CD8-positive, alpha-beta memory T cell (primary cell): ENCODE results near the gene HRNR. TPM values are rescaled to one million over a fixed set of nuclear protein-coding genes. Genes with fewer than 3 reads are reported as not detected.

Experiments used
- CTCF ChIA-PET: fragments of 350-600 bp; sonication (Branson Sonifier 250); formaldehyde crosslinking; loops from one replicate; lab custom pipeline; 2021; ENCODE audit warnings: antibody characterized with exemption; lab: Charles Lee
- POLR2A ChIA-PET: fragments of 350-600 bp; sonication (Branson Sonifier 250); formaldehyde crosslinking; loops from one replicate; lab custom pipeline; 2021; ENCODE audit warnings: antibody characterized with exemption; lab: Charles Lee
- DNase-seq, 5 donors: peaks; one replicate each; pipeline versions ENCODE4 v3.0.0 to v3.0.0-alpha.2; 2020 to 2022; ENCODE audit warnings: mixed read lengths in 1 of 5
- H3K27ac ChIP-seq: one replicate; pipeline ENCODE4 v1.7.0; 2013; ENCODE audit warnings: low read depth, mild to moderate bottlenecking, low read length, moderate library complexity
- H3K27me3 ChIP-seq: 2 replicates; pipeline ENCODE4 v1.7.0; 2013; ENCODE audit warnings: low read length, mild to moderate bottlenecking; ENCODE audit not compliant: insufficient read depth, poor library complexity, severe bottlenecking
- H3K36me3 ChIP-seq: 2 replicates; pipeline ENCODE4 v1.7.0; 2013; ENCODE audit warnings: mild to moderate bottlenecking, low read length, moderate library complexity; ENCODE audit not compliant: insufficient read depth
- H3K4me1 ChIP-seq: 2 replicates; pipeline ENCODE4 v1.7.0; 2013; ENCODE audit warnings: mild to moderate bottlenecking, low read length, moderate library complexity; ENCODE audit not compliant: insufficient read depth
- H3K4me3 ChIP-seq: 2 replicates; pipeline ENCODE4 v1.7.0; 2013; ENCODE audit warnings: mild to moderate bottlenecking, low read length
- H3K9me3 ChIP-seq: 2 replicates; pipeline ENCODE4 v1.7.0; 2013; ENCODE audit warnings: mild to moderate bottlenecking, low read length
- H3K27ac Mint-ChIP-seq, 8 donors: one replicate each; pipeline ENCODE4 v1.8.0; 2020 to 2021; ENCODE audit warnings: mixed read lengths in 8 of 8, mild to moderate bottlenecking in 6 of 8, inconsistent platforms in 3 of 8, moderate library complexity in 3 of 8
- H3K27me3 Mint-ChIP-seq, 2 donors: one replicate each; pipeline ENCODE4 v1.8.0; 2020 to 2021; ENCODE audit warnings: mixed read lengths in 2 of 2, mild to moderate bottlenecking in 1 of 2, moderate library complexity in 1 of 2
- H3K36me3 Mint-ChIP-seq, 3 donors: one replicate each; pipeline ENCODE4 v1.8.0; 2020 to 2021; ENCODE audit warnings: mixed read lengths in 3 of 3, inconsistent platforms in 1 of 3, mild to moderate bottlenecking in 1 of 3
- H3K4me1 Mint-ChIP-seq, 3 donors: one replicate each; pipeline ENCODE4 v1.8.0; 2020 to 2021; ENCODE audit warnings: mixed read lengths in 3 of 3, inconsistent platforms in 1 of 3, mild to moderate bottlenecking in 1 of 3
- H3K4me3 Mint-ChIP-seq, 7 donors: one replicate each; pipeline ENCODE4 v1.8.0; 2020 to 2021; ENCODE audit warnings: mixed read lengths in 7 of 7, mild to moderate bottlenecking in 6 of 7, moderate library complexity in 4 of 7, inconsistent platforms in 2 of 7
- H3K9me3 Mint-ChIP-seq, 5 donors: one replicate each; pipeline ENCODE4 v1.8.0; 2020 to 2022; ENCODE audit warnings: mixed read lengths in 5 of 5, mild to moderate bottlenecking in 3 of 5, moderate library complexity in 2 of 5, inconsistent platforms in 1 of 5
- polyA plus RNA-seq: library from polyadenylated mRNA; unstranded; fragments of 300-500 nt; fragmentation: Illumina TruSeq; gene quantifications from one replicate; pipeline ENCODE4 v1.2.3, GENCODE V29; 2021
- total RNA-seq, 2 experiments: library from RNA; stranded (reverse); gene quantifications; one replicate each; pipeline ENCODE4 v1.2.3, GENCODE V29; 2021

Gene HRNR
- total and polyA plus RNA-seq, 3 experiments from 2014 or later = not detected

- H3K9me3 ChIP-seq = no peaks in the 10 kb centered on the region
- no peak for DNase-seq
- H3K27me3 ChIP-seq = no peaks in the 10 kb centered on the region
- Mint-ChIP-seq H3K4me3 (peak overlapping the region in 1 of 7 donors; percentile 32), H3K4me1 (peaks cover 5 to 15% (median 10%) of the 10 kb centered on the region in 3 donors), H3K27me3 (peaks cover 3 to 9% of the 10 kb centered on the region in 2 donors), H3K9me3 (no peaks in the 10 kb centered on the region), H3K36me3 (no peaks in the 10 kb centered on the region), H3K27ac (no peak overlapping the region)
- peaks cover 5% of the 10 kb centered on the region for H3K4me1 ChIP-seq
- POLR2A ChIA-PET = no interaction called here
- no peak overlapping the region for H3K27ac ChIP-seq
- CTCF ChIA-PET = interaction anchor here (1.1 to 9.2 kb wide), 13 partner anchors 12 to 281 kb away, joined by 3 to 146 read pairs (median 4); no protein-coding TSS in a partner anchor
- H3K36me3 ChIP-seq = no peaks in the 10 kb centered on the region
- no peak overlapping the region for H3K4me3 ChIP-seq
Observed at GRCh38 chr1:152186556-152187285, 37.3 kb downstream of the HRNR start.

- peak in 4 of 5 donors; percentile 14 to 64 (median 42) for DNase-seq
- peaks cover 5 to 15% (median 10%) of the 10 kb centered on the region in 3 donors for H3K4me1 Mint-ChIP-seq
- peak overlapping the region in 3 of 8 donors; percentile 26 to 58 (median 48) for H3K27ac Mint-ChIP-seq
- CTCF ChIA-PET = interaction anchor here (0.7 to 9.2 kb wide), 16 partner anchors 9 to 282 kb away, joined by 3 to 146 read pairs (median 5); no protein-coding TSS in a partner anchor
- POLR2A ChIA-PET = no interaction called here
- H3K4me1 ChIP-seq = peaks cover 5% of the 10 kb centered on the region
- H3K9me3 ChIP-seq = no peaks in the 10 kb centered on the region
- no peak overlapping the region for H3K27ac ChIP-seq
- H3K36me3 ChIP-seq = no peaks in the 10 kb centered on the region
- H3K9me3 Mint-ChIP-seq = no peaks in the 10 kb centered on the region
- H3K4me3 Mint-ChIP-seq = no peak overlapping the region
- no peaks in the 10 kb centered on the region for H3K36me3 Mint-ChIP-seq
- no peaks in the 10 kb centered on the region for H3K27me3 ChIP-seq
- peaks cover 1 to 9% of the 10 kb centered on the region in 2 donors for H3K27me3 Mint-ChIP-seq
- H3K4me3 ChIP-seq = no peak overlapping the region
Observed at GRCh38 chr1:152185544-152186391, 38.2 kb downstream of the HRNR start.

- Histone ChIP-seq H3K4me3 (no peak overlapping the region), H3K27ac (no peak overlapping the region), H3K27me3 (no peaks in the 10 kb centered on the region), H3K36me3 (no peaks in the 10 kb centered on the region), H3K4me1 (no peaks in the 10 kb centered on the region), H3K9me3 (no peaks in the 10 kb centered on the region)
- H3K27ac Mint-ChIP-seq = no peak overlapping the region
- no peaks in the 10 kb centered on the region for H3K9me3 Mint-ChIP-seq
- H3K4me1 Mint-ChIP-seq = peaks cover 0 to 7% (median 4%) of the 10 kb centered on the region in 3 donors
- no peak for DNase-seq
- no peak overlapping the region for H3K4me3 Mint-ChIP-seq
- peaks cover 2 to 9% of the 10 kb centered on the region in 2 donors for H3K27me3 Mint-ChIP-seq
- ChIA-PET CTCF (interaction anchor here (1.0 to 9.2 kb wide), 4 partner anchors 8 to 276 kb away, joined by 3 to 146 read pairs (median 76); no protein-coding TSS in a partner anchor), POLR2A (no interaction called here)
- H3K36me3 Mint-ChIP-seq = no peaks in the 10 kb centered on the region
Observed at GRCh38 chr1:152182944-152183361, 41.0 kb downstream of the HRNR start.

GRCh38 chr1:152182431-152182830 is 41.6 kb downstream of the HRNR start:
- Histone ChIP-seq H3K4me3 (no peak overlapping the region), H3K36me3 (no peaks in the 10 kb centered on the region), H3K27me3 (no peaks in the 10 kb centered on the region), H3K27ac (no peak overlapping the region), H3K4me1 (no peaks in the 10 kb centered on the region), H3K9me3 (no peaks in the 10 kb centered on the region)
- Mint-ChIP-seq H3K4me1 (peaks cover 0 to 7% (median 4%) of the 10 kb centered on the region in 3 donors), H3K27ac (no peak overlapping the region), H3K9me3 (no peaks in the 10 kb centered on the region), H3K36me3 (no peaks in the 10 kb centered on the region), H3K27me3 (peaks cover 4 to 10% of the 10 kb centered on the region in 2 donors), H3K4me3 (no peak overlapping the region)
- CTCF ChIA-PET = interaction anchor here (1.0 to 9.2 kb wide), 3 partner anchors 132 to 276 kb away, joined by 3 to 146 read pairs (median 143); no protein-coding TSS in a partner anchor
- POLR2A ChIA-PET = no interaction called here
- no peak for DNase-seq

GRCh38 chr1:152179566-152179965 is 44.4 kb downstream of the HRNR start:
- H3K27ac Mint-ChIP-seq = peak overlapping the region in 1 of 8 donors; percentile 7
- ChIA-PET CTCF (interaction anchor here (1.3 kb wide), 1 partner anchor 281 kb away, joined by 3 read pairs; no protein-coding TSS in a partner anchor), POLR2A (no interaction called here)
- H3K9me3 Mint-ChIP-seq = peaks cover 0 to 3% (median 0%) of the 10 kb centered on the region in 5 donors
- Histone ChIP-seq H3K36me3 (no peaks in the 10 kb centered on the region), H3K27ac (no peak overlapping the region), H3K9me3 (no peaks in the 10 kb centered on the region), H3K4me3 (no peak overlapping the region), H3K27me3 (no peaks in the 10 kb centered on the region), H3K4me1 (no peaks in the 10 kb centered on the region)
- H3K4me1 Mint-ChIP-seq = no peaks in the 10 kb centered on the region
- no peaks in the 10 kb centered on the region for H3K36me3 Mint-ChIP-seq
- H3K4me3 Mint-ChIP-seq = no peak overlapping the region
- DNase-seq = no peak
- H3K27me3 Mint-ChIP-seq = peaks cover 4 to 23% of the 10 kb centered on the region in 2 donors

GRCh38 chr1:152170287-152170905 is 53.6 kb downstream of the HRNR start:
- Histone ChIP-seq H3K4me1 (no peaks in the 10 kb centered on the region), H3K27me3 (no peaks in the 10 kb centered on the region), H3K9me3 (no peaks in the 10 kb centered on the region), H3K4me3 (no peak overlapping the region), H3K36me3 (no peaks in the 10 kb centered on the region), H3K27ac (no peak overlapping the region)
- H3K36me3 Mint-ChIP-seq = peaks cover 0 to 2% (median 0%) of the 10 kb centered on the region in 3 donors
- peak overlapping the region in 1 of 8 donors; percentile 31 for H3K27ac Mint-ChIP-seq
- H3K4me1 Mint-ChIP-seq = peaks cover 3 to 7% (median 5%) of the 10 kb centered on the region in 3 donors
- DNase-seq = no peak
- ChIA-PET CTCF (no interaction called here), POLR2A (no interaction called here)
- no peaks in the 10 kb centered on the region for H3K9me3 Mint-ChIP-seq
- H3K27me3 Mint-ChIP-seq = peaks cover 8 to 12% of the 10 kb centered on the region in 2 donors
- no peak overlapping the region for H3K4me3 Mint-ChIP-seq

GRCh38 chr1:152169366-152170025 is 54.5 kb downstream of the HRNR start:
- no peak for DNase-seq
- no peak overlapping the region for H3K27ac ChIP-seq
- Mint-ChIP-seq H3K9me3 (no peaks in the 10 kb centered on the region), H3K4me1 (peaks cover 3 to 7% (median 5%) of the 10 kb centered on the region in 3 donors), H3K4me3 (no peak overlapping the region), H3K27me3 (peaks cover 5 to 15% of the 10 kb centered on the region in 2 donors), H3K27ac (no peak overlapping the region), H3K36me3 (peaks cover 0 to 2% (median 0%) of the 10 kb centered on the region in 3 donors)
- no peak overlapping the region for H3K4me3 ChIP-seq
- no peaks in the 10 kb centered on the region for H3K4me1 ChIP-seq
- no peaks in the 10 kb centered on the region for H3K9me3 ChIP-seq
- ChIA-PET CTCF (no interaction called here), POLR2A (no interaction called here)
- no peaks in the 10 kb centered on the region for H3K27me3 ChIP-seq
- H3K36me3 ChIP-seq = no peaks in the 10 kb centered on the region
